Mucosa of stomach (tissue), 1 donor: ENCODE measurements around the gene NMT1.

ENCODE experiments used
- H3K27me3 ChIP-seq: one replicate; pipeline ENCODE4 v1.7.0; 2013; ENCODE audit warnings: mild to moderate bottlenecking, low read length; ENCODE audit not compliant: control insufficient read depth, insufficient read depth
- H3K36me3 ChIP-seq: one replicate; pipeline ENCODE4 v1.7.0; 2013; ENCODE audit warnings: low read length; ENCODE audit not compliant: control insufficient read depth, insufficient read depth
- H3K4me1 ChIP-seq: one replicate; pipeline ENCODE4 v1.7.0; 2013; ENCODE audit warnings: mild to moderate bottlenecking, low read length; ENCODE audit not compliant: control insufficient read depth, insufficient read depth
- H3K4me3 ChIP-seq: one replicate; pipeline ENCODE4 v1.7.0; 2013; ENCODE audit warnings: low read length
- H3K9ac ChIP-seq: one replicate; pipeline ENCODE4 v1.7.0; 2013; ENCODE audit warnings: mild to moderate bottlenecking, low read length, moderate library complexity
- H3K9me3 ChIP-seq: one replicate; pipeline ENCODE4 v1.7.0; 2013; ENCODE audit warnings: mild to moderate bottlenecking, low read length, moderate library complexity; ENCODE audit not compliant: control insufficient read depth
- donor health status: Pancreatic carcinoma.

NMT1 gene

GRCh38 chr17:45130681-45131615 is 69.8 kb downstream of the NMT1 start:
- H3K9ac ChIP-seq: peak overlapping the region; percentile 79
- no peaks in the 10 kb centered on the region for H3K27me3 ChIP-seq
- peak overlapping the region; percentile 75 for H3K4me3 ChIP-seq
- H3K9me3 ChIP-seq: no peaks in the 10 kb centered on the region
- no peaks in the 10 kb centered on the region for H3K36me3 ChIP-seq
- peaks cover 55% of the 10 kb centered on the region for H3K4me1 ChIP-seq

GRCh38 chr17:45131616-45132319 is 70.7 kb downstream of the NMT1 start:
- peaks cover 60% of the 10 kb centered on the region for H3K4me1 ChIP-seq

DNA sequence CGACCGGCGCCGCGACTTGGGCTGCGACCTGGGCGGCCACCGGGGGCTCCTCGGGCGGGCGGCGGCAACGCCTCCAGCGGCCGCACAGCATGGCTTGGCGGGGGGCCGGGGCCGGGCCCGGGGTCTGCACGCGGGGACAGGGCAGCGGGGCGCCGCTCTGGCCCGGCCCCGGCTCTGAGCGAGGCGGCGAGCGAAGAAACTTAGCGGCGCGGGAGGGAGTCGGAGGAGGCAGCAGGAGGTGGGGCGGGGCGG is 71.1 kb downstream of the NMT1 start, which contains the start of gene PLCD3:
TSS of gene PLCD3 (minus strand) at position 196 of the 252 bp plus-strand sequence. CDS start at position 91, 105 bp downstream.
- Histone ChIP-seq H3K36me3 (no peaks in the 10 kb centered on the region), H3K9me3 (no peaks in the 10 kb centered on the region), H3K4me1 (peaks cover 59% of the 10 kb centered on the region), H3K9ac (peak within 1 kb of the TSS; percentile 79), H3K27me3 (no peaks in the 10 kb centered on the region), H3K4me3 (peak within 1 kb of the TSS; percentile 75)

More at GRCh38 chr17:45131616-45132319, 70.7 kb downstream of the NMT1 start:
- H3K9me3 ChIP-seq: no peaks in the 10 kb centered on the region
- H3K36me3 ChIP-seq: no peaks in the 10 kb centered on the region
- H3K4me3 ChIP-seq: peak overlapping the region; percentile 75
- no peaks in the 10 kb centered on the region for H3K27me3 ChIP-seq
- peak overlapping the region; percentile 79 for H3K9ac ChIP-seq

DNA sequence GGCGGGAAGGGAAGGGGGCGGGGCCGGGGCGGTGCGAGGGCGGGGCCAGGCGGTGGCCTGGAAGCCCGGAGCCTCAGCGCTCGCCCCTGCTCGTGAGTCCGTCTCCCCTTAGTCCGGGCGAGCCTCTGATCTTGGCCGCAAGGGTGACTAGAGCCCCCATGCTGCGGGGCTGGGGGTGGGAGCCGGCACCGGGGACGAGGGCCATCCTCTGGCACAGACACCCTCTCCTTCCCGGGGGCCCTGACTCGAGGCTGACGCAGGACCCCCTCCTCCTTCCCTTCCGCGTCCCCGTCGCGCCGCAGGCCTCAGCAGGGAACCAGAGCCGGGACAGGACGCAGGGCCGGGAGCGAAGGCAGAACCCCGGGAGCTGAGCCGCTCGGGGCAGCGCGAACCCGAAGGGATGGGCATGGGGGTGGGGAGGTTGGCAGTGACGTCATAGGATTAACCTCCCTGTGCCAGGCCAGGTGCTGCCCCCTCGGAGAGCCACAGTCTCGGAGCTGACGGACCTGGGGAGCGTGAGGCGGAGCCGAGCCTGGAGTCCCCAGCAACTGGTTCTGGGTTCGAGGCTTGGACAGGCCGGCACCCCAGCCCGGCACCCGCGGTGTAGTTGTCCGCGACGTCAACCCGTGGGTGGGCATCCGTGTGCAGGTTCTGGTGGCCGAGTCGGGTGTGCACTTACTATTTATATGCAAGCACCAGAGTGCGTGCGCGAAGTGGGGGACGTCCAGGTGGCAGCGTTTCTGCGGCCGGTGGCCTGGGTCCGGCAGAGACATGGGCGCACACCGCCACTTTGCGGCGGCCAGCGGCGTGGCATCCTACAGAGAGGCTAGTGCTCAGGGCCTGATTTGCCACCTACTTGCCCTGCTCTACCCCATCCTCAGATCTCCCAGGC is 71.7 kb downstream of the NMT1 start:
- Histone ChIP-seq H3K4me1 (peaks cover 55% of the 10 kb centered on the region), H3K27me3 (no peaks in the 10 kb centered on the region), H3K4me3 (peak overlapping the region; percentile 69), H3K36me3 (no peaks in the 10 kb centered on the region), H3K9me3 (no peaks in the 10 kb centered on the region), H3K9ac (peak overlapping the region; percentile 72)

DNA sequence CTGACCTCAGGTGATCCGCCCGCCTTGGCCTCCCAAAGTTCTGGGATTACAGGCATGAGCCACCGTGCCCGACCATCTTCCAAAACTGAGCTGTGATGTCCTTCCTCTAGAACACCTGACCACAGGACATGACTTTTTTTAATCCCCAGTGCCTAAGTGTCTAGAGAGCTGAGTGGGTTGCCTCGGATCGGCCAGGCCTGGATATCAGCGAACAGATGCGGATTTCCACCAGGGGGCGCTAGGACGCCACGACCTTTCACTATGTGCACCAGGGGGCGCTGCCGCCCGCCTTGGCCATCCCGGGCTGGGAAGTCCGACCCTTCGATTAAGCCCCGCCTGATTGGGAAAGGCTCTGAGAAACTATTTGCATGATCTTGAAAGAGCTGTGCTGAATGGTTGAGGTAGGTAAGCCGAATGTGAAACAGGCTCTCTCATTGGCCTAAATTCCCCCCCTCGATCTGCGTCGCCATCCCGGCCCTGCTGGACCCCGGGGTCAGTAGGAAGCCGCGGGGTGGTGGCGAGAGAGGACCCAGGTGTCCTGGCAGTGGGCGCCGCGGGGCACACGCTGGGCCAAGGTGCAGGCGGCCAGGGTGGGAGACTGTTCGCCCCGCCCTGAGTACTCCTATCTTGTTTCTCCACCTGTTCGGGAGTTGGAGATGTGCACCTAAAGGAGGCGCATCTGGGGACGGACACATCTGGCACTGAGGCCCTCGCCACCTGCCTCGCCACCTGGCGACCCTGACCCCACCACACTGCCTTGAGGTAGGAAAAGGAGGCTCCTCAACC is 74.3 kb downstream of the NMT1 start, which contains the start of gene ACBD4:
TSS of gene ACBD4 (plus strand) at position 496 of the 786 bp plus-strand sequence. CDS start 458 bp downstream, outside the sequence.
- Histone ChIP-seq H3K27me3 (no peaks in the 10 kb centered on the region), H3K4me1 (peaks cover 35% of the 10 kb centered on the region), H3K4me3 (peak within 1 kb of the TSS; percentile 94), H3K9me3 (no peaks in the 10 kb centered on the region), H3K36me3 (no peaks in the 10 kb centered on the region), H3K9ac (peak within 1 kb of the TSS; percentile 90)

DNA sequence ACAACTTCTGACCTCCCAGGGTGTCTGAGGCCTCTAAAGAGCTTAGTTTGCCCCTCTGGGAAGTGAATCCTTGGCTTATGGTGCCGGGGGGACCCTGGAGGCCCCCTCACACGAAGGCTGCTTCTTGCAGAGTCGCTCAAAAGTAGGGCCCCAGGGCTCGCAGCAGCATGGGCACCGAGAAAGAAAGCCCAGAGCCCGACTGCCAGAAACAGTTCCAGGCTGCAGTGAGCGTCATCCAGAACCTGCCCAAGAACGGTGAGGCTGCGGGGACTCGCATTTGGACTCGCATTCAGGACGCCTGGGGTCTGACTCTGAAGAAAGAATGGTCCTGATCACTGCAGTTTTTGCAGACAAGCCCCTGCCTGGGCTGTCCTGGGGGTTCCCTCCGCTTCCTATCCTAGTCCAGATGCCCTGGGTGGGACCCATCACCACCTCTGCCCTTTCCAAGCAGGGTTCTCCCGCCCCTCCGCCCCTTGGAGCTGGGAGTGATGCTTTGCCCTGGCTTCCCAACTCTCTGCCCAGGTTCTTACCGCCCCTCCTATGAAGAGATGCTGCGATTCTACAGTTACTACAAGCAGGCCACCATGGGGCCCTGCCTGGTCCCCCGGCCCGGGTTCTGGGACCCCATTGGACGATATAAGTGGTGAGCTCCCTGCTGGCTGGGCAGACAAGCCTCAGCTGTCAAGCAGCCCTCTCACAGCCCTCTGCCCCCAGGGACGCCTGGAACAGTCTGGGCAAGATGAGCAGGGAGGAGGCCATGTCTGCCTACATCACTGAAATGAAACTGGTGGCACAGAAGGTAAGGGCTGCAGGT is 75.1 kb downstream of the NMT1 start:
- Histone ChIP-seq H3K27me3 (no peaks in the 10 kb centered on the region), H3K9me3 (no peaks in the 10 kb centered on the region), H3K4me1 (peaks cover 29% of the 10 kb centered on the region), H3K9ac (peak overlapping the region; percentile 90), H3K4me3 (peak overlapping the region; percentile 94), H3K36me3 (no peaks in the 10 kb centered on the region)

DNA sequence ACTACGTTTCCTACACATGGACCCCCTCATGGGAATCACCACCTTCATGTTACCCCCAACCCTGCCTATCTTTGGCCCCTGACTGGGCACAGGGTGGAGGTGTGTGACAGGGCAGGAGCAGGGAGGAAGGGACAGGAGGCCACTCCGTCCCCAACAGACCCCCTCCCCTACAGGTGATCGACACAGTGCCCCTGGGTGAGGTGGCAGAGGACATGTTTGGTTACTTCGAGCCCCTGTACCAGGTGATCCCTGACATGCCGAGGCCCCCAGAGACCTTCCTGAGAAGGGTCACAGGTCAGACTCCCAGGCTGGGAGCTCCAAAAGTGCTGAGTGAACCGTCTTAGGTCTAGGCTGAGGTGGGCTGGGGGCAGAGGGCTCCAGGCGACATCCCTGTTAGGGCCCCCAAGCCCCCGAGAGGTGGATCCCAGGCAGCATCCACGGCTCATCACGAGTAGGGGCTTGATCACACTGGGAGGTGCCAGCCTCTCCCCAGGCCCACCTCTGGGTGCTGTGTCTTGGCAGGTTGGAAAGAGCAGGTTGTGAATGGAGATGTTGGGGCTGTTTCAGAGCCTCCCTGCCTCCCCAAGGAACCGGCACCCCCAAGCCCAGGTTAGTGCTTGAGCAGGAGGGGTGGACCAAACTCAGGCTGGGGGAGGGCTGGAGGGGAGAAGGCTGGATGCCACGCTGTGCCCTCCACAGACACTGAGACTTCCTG is 75.9 kb downstream of the NMT1 start:
- Histone ChIP-seq H3K9ac (peak overlapping the region; percentile 29), H3K4me3 (no peak overlapping the region), H3K27me3 (no peaks in the 10 kb centered on the region), H3K9me3 (no peaks in the 10 kb centered on the region), H3K4me1 (peaks cover 23% of the 10 kb centered on the region), H3K36me3 (no peaks in the 10 kb centered on the region)

DNA sequence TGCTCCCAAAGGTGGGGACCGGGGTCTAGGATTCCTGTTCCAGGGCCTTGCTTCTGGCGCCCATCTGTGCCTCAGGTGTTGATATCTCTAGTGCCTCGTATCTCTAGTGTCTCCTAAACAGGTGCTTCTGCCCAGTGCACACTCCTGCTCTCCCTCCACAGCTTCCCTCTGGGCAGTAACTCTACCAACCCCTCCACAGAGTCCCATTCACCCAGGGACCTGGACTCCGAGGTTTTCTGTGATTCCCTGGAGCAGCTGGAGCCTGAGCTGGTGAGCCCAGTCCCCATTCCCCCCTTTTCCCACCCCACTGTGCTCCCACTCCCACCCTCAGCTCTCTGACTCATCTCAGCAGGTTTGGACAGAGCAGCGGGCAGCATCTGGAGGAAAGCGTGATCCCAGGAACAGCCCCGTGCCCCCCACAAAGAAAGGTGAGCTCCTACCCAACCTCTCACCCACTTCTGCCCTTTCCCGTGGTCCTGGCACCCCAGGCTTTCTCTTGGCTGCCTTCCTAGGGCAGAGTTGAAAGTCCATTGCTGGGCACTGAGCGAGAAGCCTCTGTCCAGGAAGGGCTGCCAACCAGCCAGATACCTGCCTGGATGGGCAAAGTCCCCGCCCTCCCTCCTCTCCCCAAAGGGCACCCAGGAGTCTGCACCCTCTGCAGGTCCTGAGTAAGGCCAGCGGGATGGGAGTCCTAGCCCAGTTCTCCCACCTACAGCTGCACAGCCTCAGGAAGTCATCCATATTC is 76.6 kb downstream of the NMT1 start:
- Histone ChIP-seq H3K4me1 (peaks cover 22% of the 10 kb centered on the region), H3K4me3 (no peak overlapping the region), H3K36me3 (no peaks in the 10 kb centered on the region), H3K9me3 (no peaks in the 10 kb centered on the region), H3K27me3 (no peaks in the 10 kb centered on the region), H3K9ac (peak overlapping the region; percentile 29)

DNA sequence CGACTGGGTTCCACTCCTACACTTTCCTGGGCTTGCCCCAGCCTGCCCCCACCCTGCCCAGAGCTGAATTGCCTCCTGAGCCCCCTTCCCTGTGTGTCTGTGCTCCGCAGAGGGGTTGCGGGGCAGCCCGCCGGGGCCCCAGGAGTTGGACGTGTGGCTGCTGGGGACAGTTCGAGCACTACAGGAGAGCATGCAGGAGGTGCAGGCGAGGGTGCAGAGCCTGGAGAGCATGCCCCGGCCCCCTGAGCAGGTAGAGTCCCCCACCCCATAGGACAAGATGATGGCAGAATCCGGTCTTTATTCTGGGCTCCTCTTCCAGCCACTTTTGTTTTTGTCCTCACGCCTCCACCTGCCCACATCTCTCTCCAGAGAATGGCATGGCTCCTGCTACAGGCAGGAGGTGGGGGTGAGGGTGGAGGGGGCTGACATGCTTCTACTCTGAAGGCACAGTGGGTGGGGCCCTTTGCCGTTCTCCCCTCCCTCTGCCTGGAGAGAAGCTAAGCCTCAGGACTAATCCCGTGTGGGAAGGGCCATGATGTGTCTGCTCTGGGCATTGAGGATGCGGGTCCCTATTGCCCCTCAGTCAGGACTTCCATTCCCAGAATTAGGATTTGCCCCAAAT is 77.9 kb downstream of the NMT1 start:
- no peak overlapping the region for H3K4me3 ChIP-seq
- H3K36me3 ChIP-seq: no peaks in the 10 kb centered on the region
- H3K9me3 ChIP-seq: no peaks in the 10 kb centered on the region
- H3K4me1 ChIP-seq: peaks cover 30% of the 10 kb centered on the region
- no peak overlapping the region for H3K9ac ChIP-seq
- H3K27me3 ChIP-seq: no peaks in the 10 kb centered on the region
